ENCODE measurements around the gene ZNF337. TPM values are rescaled to one million over a fixed set of nuclear protein-coding genes. Genes with fewer than 3 reads are reported as not detected.
A peak's percentile ranks its signal among the peaks of the same experiment; 100 is the strongest.

Gene ZNF337
- total and polyA plus RNA-seq, 2 of the 13 experiments (the other 11 are each of a cell fraction or from before 2014, with no cell fraction given) = 17.0 to 19.6 TPM

DNA sequence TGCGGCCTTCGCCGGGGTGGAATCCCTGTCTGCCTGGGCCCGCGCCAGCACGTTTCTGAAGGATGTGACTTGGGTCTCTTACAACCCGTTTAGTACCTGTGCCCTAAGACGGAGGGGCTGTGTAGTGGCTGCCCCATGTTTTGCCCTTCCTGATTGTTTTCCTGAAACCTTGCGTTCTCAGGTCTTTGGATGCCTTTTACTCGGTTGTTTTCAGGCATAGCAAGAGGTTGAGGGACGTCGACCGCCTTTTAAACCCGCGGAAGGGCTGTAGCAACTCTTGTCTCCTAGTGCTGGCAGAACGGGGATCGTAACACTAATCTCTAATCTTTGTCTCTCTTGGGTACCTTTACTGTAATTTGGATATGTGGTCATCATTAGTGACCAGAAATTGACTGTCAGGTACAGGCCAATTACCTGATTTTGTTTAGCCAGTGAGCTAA is 72.1 kb downstream of the ZNF337 start (continued):
- TF ChIP-seq, protein P1, sequence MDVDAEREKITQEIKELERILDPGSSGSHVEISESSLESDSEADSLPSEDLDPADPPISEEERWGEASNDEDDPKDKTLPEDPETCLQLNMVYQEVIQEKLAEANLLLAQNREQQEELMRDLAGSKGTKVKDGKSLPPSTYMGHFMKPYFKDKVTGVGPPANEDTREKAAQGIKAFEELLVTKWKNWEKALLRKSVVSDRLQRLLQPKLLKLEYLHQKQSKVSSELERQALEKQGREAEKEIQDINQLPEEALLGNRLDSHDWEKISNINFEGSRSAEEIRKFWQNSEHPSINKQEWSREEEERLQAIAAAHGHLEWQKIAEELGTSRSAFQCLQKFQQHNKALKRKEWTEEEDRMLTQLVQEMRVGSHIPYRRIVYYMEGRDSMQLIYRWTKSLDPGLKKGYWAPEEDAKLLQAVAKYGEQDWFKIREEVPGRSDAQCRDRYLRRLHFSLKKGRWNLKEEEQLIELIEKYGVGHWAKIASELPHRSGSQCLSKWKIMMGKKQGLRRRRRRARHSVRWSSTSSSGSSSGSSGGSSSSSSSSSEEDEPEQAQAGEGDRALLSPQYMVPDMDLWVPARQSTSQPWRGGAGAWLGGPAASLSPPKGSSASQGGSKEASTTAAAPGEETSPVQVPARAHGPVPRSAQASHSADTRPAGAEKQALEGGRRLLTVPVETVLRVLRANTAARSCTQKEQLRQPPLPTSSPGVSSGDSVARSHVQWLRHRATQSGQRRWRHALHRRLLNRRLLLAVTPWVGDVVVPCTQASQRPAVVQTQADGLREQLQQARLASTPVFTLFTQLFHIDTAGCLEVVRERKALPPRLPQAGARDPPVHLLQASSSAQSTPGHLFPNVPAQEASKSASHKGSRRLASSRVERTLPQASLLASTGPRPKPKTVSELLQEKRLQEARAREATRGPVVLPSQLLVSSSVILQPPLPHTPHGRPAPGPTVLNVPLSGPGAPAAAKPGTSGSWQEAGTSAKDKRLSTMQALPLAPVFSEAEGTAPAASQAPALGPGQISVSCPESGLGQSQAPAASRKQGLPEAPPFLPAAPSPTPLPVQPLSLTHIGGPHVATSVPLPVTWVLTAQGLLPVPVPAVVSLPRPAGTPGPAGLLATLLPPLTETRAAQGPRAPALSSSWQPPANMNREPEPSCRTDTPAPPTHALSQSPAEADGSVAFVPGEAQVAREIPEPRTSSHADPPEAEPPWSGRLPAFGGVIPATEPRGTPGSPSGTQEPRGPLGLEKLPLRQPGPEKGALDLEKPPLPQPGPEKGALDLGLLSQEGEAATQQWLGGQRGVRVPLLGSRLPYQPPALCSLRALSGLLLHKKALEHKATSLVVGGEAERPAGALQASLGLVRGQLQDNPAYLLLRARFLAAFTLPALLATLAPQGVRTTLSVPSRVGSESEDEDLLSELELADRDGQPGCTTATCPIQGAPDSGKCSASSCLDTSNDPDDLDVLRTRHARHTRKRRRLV (CRISPR knock-in tag; IDR thresholded peaks at IDR 0.05) = peak; percentile 61; the same call in 1 of the 2 replicates
- TF ChIP-seq SPEN (CRISPR knock-in tag; IDR thresholded peaks at IDR 0.05; ENCODE audit: low read depth) (0 out of 2 replicates have a peak, but pooled peaks have one; percentile 39), SRY (CRISPR knock-in tag; IDR thresholded peaks at IDR 0.05) (peak; percentile 77; the same call in 1 of the 2 replicates), MIXL1 (CRISPR knock-in tag; IDR thresholded peaks at IDR 0.05) (0 out of 2 replicates have a peak, but pooled peaks have one; percentile 1), ZNF567 (CRISPR knock-in tag; IDR thresholded peaks at IDR 0.05; ENCODE audit: borderline replicate concordance) (0 out of 2 replicates have a peak, but pooled peaks have one; percentile 18), KDM5B (CRISPR knock-in tag; IDR thresholded peaks at IDR 0.05; ENCODE audit: borderline replicate concordance) (0 out of 2 replicates have a peak, but pooled peaks have one; percentile 2), SATB2 (CRISPR knock-in tag; IDR thresholded peaks at IDR 0.05) (peak; percentile 89; the same call in 1 of the 2 replicates), ZNF546 (CRISPR knock-in tag; conservative IDR thresholded peaks at IDR 0.05) (no peak), AKAP8 (CRISPR knock-in tag; IDR thresholded peaks at IDR 0.05) (peak; percentile 66; the same call in 1 of the 2 replicates), ZNF781 (CRISPR knock-in tag; IDR thresholded peaks at IDR 0.05; ENCODE audit: borderline replicate concordance, not compliant biosample characterization) (peak; percentile 98), SRF (IDR thresholded peaks at IDR 0.05; ENCODE audit: low read depth, low read length) (no peak), RFXANK (CRISPR knock-in tag; IDR thresholded peaks at IDR 0.05) (no peak), SMYD3 (CRISPR knock-in tag; IDR thresholded peaks at IDR 0.05) (peak; percentile 7; the same call in 1 of the 2 replicates), ARNTL (CRISPR knock-in tag; IDR thresholded peaks at IDR 0.05) (0 out of 2 replicates have a peak, but pooled peaks have one; percentile 13), TCF12 (IDR thresholded peaks at IDR 0.05) (no peak), TCF12 (CRISPR knock-in tag; IDR thresholded peaks at IDR 0.05) (0 out of 2 replicates have a peak, but pooled peaks have one; percentile 8), ZNF841 (CRISPR knock-in tag; IDR thresholded peaks at IDR 0.05; ENCODE audit: borderline replicate concordance) (0 out of 2 replicates have a peak, but pooled peaks have one; percentile 18)
- TF ChIP-seq, protein P2, sequence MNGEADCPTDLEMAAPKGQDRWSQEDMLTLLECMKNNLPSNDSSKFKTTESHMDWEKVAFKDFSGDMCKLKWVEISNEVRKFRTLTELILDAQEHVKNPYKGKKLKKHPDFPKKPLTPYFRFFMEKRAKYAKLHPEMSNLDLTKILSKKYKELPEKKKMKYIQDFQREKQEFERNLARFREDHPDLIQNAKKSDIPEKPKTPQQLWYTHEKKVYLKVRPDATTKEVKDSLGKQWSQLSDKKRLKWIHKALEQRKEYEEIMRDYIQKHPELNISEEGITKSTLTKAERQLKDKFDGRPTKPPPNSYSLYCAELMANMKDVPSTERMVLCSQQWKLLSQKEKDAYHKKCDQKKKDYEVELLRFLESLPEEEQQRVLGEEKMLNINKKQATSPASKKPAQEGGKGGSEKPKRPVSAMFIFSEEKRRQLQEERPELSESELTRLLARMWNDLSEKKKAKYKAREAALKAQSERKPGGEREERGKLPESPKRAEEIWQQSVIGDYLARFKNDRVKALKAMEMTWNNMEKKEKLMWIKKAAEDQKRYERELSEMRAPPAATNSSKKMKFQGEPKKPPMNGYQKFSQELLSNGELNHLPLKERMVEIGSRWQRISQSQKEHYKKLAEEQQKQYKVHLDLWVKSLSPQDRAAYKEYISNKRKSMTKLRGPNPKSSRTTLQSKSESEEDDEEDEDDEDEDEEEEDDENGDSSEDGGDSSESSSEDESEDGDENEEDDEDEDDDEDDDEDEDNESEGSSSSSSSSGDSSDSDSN (CRISPR knock-in tag; IDR thresholded peaks at IDR 0.05) = peak; percentile 53; the same call in 1 of the 2 replicates
- TF ChIP-seq, protein P3, sequence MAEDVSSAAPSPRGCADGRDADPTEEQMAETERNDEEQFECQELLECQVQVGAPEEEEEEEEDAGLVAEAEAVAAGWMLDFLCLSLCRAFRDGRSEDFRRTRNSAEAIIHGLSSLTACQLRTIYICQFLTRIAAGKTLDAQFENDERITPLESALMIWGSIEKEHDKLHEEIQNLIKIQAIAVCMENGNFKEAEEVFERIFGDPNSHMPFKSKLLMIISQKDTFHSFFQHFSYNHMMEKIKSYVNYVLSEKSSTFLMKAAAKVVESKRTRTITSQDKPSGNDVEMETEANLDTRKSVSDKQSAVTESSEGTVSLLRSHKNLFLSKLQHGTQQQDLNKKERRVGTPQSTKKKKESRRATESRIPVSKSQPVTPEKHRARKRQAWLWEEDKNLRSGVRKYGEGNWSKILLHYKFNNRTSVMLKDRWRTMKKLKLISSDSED (CRISPR knock-in tag; IDR thresholded peaks at IDR 0.05) = peak; percentile 4; the same call in 1 of the 2 replicates
- TF ChIP-seq, protein P4, sequence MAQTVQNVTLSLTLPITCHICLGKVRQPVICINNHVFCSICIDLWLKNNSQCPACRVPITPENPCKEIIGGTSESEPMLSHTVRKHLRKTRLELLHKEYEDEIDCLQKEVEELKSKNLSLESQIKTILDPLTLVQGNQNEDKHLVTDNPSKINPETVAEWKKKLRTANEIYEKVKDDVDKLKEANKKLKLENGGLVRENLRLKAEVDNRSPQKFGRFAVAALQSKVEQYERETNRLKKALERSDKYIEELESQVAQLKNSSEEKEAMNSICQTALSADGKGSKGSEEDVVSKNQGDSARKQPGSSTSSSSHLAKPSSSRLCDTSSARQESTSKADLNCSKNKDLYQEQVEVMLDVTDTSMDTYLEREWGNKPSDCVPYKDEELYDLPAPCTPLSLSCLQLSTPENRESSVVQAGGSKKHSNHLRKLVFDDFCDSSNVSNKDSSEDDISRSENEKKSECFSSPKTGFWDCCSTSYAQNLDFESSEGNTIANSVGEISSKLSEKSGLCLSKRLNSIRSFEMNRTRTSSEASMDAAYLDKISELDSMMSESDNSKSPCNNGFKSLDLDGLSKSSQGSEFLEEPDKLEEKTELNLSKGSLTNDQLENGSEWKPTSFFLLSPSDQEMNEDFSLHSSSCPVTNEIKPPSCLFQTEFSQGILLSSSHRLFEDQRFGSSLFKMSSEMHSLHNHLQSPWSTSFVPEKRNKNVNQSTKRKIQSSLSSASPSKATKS (CRISPR knock-in tag; IDR thresholded peaks at IDR 0.05) = peak; percentile 65; the same call in 1 of the 2 replicates
